Astrocyte (in vitro differentiated cells and primary cell): Measurements from ENCODE around the gene SMR3B. TPM values are rescaled to one million over a fixed set of nuclear protein-coding genes. Genes with fewer than 3 reads are reported as not detected.

ENCODE experiments used
- DNase-seq: peaks from one replicate; pipeline ENCODE4 v3.0.0-alpha.2; 2010; ENCODE audit warnings: low read depth
- FAIRE-seq: peaks from 2 replicates; lab custom pipeline; 2011; peaks lifted over from hg19 to GRCh38; lab: Jason Lieb, UNC
- H2AFZ ChIP-seq: 2 replicates; pipeline ENCODE4 v1.6.0; 2012; ENCODE audit warnings: low read depth, low read length, inconsistent platforms
- H3K27ac ChIP-seq: 2 replicates; pipeline ENCODE4 v1.5.1; 2011; ENCODE audit warnings: low read depth, low read length, inconsistent platforms
- H3K27me3 ChIP-seq: 2 replicates; pipeline ENCODE4 v1.6.0; 2011; ENCODE audit warnings: low read length, inconsistent platforms; ENCODE audit not compliant: insufficient read depth
- H3K36me3 ChIP-seq: 2 replicates; pipeline ENCODE4 v1.5.1; 2011; ENCODE audit warnings: low read length, inconsistent platforms; ENCODE audit not compliant: insufficient read depth
- H3K4me1 ChIP-seq: 2 replicates; pipeline ENCODE4 v1.5.1; 2011; ENCODE audit warnings: low read length, inconsistent platforms; ENCODE audit not compliant: insufficient read depth
- H3K4me2 ChIP-seq: 2 replicates; pipeline ENCODE4 v1.6.0; 2012; ENCODE audit warnings: low read length, inconsistent platforms
- H3K4me3 ChIP-seq: 2 replicates; pipeline ENCODE4 v1.5.1; 2011; ENCODE audit warnings: low read depth, mild to moderate bottlenecking, low read length, inconsistent platforms; ENCODE audit not compliant: insufficient read depth
- H3K79me2 ChIP-seq: 2 replicates; pipeline ENCODE4 v1.6.0; 2012; ENCODE audit warnings: mild to moderate bottlenecking, low read length, inconsistent platforms; ENCODE audit not compliant: insufficient read depth
- H3K9ac ChIP-seq: 2 replicates; pipeline ENCODE4 v1.6.0; 2012; ENCODE audit warnings: mild to moderate bottlenecking, low read length, inconsistent platforms
- H3K9me3 ChIP-seq: 2 replicates; pipeline ENCODE4 v1.5.1; 2012; ENCODE audit warnings: low read depth, mild to moderate bottlenecking, low read length, inconsistent platforms; ENCODE audit not compliant: insufficient read depth
- H4K20me1 ChIP-seq: 2 replicates; pipeline ENCODE4 v1.6.0; 2012; ENCODE audit warnings: low read length, inconsistent platforms; ENCODE audit not compliant: insufficient read depth
- H3K27ac Mint-ChIP-seq: one replicate; pipeline ENCODE4 v1.8.0; 2021; ENCODE audit warnings: mild to moderate bottlenecking, mixed read lengths; ENCODE audit not compliant: unreplicated experiment
- H3K27me3 Mint-ChIP-seq: one replicate; pipeline ENCODE4 v1.8.0; 2021; ENCODE audit warnings: low read depth, mixed read lengths; ENCODE audit not compliant: unreplicated experiment
- H3K36me3 Mint-ChIP-seq: one replicate; pipeline ENCODE4 v1.8.0; 2021; ENCODE audit warnings: low read depth, mixed read lengths; ENCODE audit not compliant: unreplicated experiment
- H3K4me1 Mint-ChIP-seq: one replicate; pipeline ENCODE4 v1.8.0; 2021; ENCODE audit warnings: low read depth, mixed read lengths; ENCODE audit not compliant: unreplicated experiment
- H3K4me3 Mint-ChIP-seq: one replicate; pipeline ENCODE4 v1.8.0; 2021; ENCODE audit warnings: mild to moderate bottlenecking, moderate library complexity, mixed read lengths; ENCODE audit not compliant: unreplicated experiment
- H3K9me3 Mint-ChIP-seq: one replicate; pipeline ENCODE4 v1.8.0; 2021; ENCODE audit warnings: mild to moderate bottlenecking, mixed read lengths; ENCODE audit not compliant: unreplicated experiment
- CTCF ChIP-seq: IDR thresholded peaks from 2 replicates; pipeline ENCODE4 v1.5.1; 2011; ENCODE audit warnings: low read depth, mild to moderate bottlenecking, inconsistent platforms, low read length, moderate library complexity; ENCODE audit not compliant: insufficient read depth
- EZH2 ChIP-seq: IDR thresholded peaks from 2 replicates; pipeline ENCODE4 v1.6.1; 2012; ENCODE audit warnings: mild to moderate bottlenecking, low read length, inconsistent platforms; ENCODE audit not compliant: insufficient read depth
- total RNA-seq: library from RNA; stranded (reverse); gene quantifications from 2 replicates; pipeline ENCODE4 v1.2.1, GENCODE V29; 2021

SMR3B gene
- total RNA-seq, 1 donor from 2014 or later = not detected

GRCh38 chr4:70367813-70368212 lies 15.1 kb upstream of the SMR3B start:
- Histone ChIP-seq H3K27me3 (no peaks in the 10 kb centered on the region), H4K20me1 (no peaks in the 10 kb centered on the region), H3K9ac (no peak overlapping the region), H3K36me3 (no peaks in the 10 kb centered on the region), H2AFZ (no peak overlapping the region), H3K27ac (no peak overlapping the region), H3K79me2 (no peaks in the 10 kb centered on the region), H3K4me1 (no peaks in the 10 kb centered on the region), H3K4me2 (no peak overlapping the region), H3K4me3 (no peak overlapping the region), H3K9me3 (no peaks in the 10 kb centered on the region)
- H3K27ac Mint-ChIP-seq = no peak overlapping the region
- H3K36me3 Mint-ChIP-seq = no peaks in the 10 kb centered on the region
- no peaks in the 10 kb centered on the region for H3K9me3 Mint-ChIP-seq
- TF ChIP-seq EZH2 (no peak), CTCF (no peak)
- DNase-seq (no peak), FAIRE-seq (no peak)
- no peaks in the 10 kb centered on the region for H3K4me1 Mint-ChIP-seq
- no peaks in the 10 kb centered on the region for H3K27me3 Mint-ChIP-seq
- no peak overlapping the region for H3K4me3 Mint-ChIP-seq

DNA sequence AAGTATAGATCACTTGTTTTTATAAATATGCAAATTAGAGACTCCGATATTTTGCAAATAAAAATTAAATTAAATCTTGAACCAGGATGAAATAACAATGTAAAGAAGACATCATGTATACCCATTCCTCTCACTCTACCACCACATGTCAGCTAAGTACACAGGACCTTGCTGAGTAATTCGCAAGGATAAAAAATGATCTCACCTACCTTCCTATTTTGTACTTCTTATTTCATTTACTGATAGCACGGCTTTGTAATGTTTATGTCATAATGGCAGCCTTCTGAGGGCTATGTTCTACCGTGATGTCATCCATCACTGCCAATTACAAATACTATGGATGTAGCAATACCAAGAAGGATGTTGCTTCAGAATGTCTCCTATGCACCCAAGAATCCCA lies 10.9 kb upstream of the SMR3B start:
- H3K4me3 Mint-ChIP-seq = no peak overlapping the region

More for the DNA sequence above, 10.9 kb upstream of the SMR3B start:
- no peaks in the 10 kb centered on the region for H3K9me3 Mint-ChIP-seq
- FAIRE-seq = no peak
- no peaks in the 10 kb centered on the region for H3K79me2 ChIP-seq
- no peak overlapping the region for H2AFZ ChIP-seq
- H3K9me3 ChIP-seq = no peaks in the 10 kb centered on the region
- no peak overlapping the region for H3K4me3 ChIP-seq
- H3K4me2 ChIP-seq = no peak overlapping the region
- H3K36me3 Mint-ChIP-seq = no peaks in the 10 kb centered on the region
- no peak overlapping the region for H3K27ac ChIP-seq
- H3K27ac Mint-ChIP-seq = no peak overlapping the region
- no peaks in the 10 kb centered on the region for H3K4me1 ChIP-seq
- H3K27me3 Mint-ChIP-seq = no peaks in the 10 kb centered on the region
- no peak overlapping the region for H3K9ac ChIP-seq
- TF ChIP-seq CTCF (no peak), EZH2 (no peak)
- no peaks in the 10 kb centered on the region for H3K27me3 ChIP-seq
- no peaks in the 10 kb centered on the region for H3K4me1 Mint-ChIP-seq
- no peaks in the 10 kb centered on the region for H3K36me3 ChIP-seq
- no peaks in the 10 kb centered on the region for H4K20me1 ChIP-seq
- no peak for DNase-seq
